ENCODE results near the gene BTNL2. TPM values are rescaled to one million over a fixed set of nuclear protein-coding genes. Genes with fewer than 3 reads are reported as not detected.

BTNL2 gene
- total RNA-seq, 1 donor from 2014 or later = not detected

DNA sequence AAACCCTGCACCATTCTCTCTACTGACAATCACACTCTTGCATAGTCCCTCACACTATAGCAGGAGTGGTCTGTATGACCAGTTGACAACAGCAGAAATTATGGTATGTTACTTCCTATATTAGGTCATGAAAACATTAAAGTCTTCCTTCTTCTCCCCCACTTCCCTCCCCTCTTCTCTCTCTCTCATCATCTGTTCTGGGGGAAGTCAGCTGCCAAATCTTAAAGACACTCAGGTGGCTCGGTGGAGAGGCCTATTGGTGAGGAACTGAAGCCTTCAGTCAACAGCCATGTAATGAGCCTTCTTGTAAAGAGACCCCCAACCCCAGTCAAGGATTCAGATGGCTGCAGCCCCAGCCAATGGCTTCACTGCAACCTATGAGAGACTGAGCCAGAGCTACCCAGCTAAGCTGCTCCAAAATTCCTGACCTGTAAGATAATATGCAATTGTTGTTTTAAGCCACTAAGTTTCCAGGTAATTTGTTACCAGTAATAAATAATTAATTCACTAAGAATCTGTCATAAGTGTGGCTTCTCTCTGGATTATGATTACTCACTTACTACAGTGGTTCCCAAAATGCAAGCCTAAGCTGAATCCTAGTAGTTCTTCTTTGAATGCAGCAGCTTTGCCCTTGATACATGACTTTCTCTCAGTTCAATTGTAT, 24.1 kb downstream of the BTNL2 start:
- Histone ChIP-seq H3K27ac (ENCODE audit: low read depth, low read length) (no peak overlapping the region), H3K4me1 (ENCODE audit: insufficient read depth, low read length) (no peaks in the 10 kb centered on the region), H3K4me2 (ENCODE audit: low read length) (no peak overlapping the region), H3K27me3 (ENCODE audit: insufficient read depth, low read length) (no peaks in the 10 kb centered on the region), H3K9ac (ENCODE audit: low read length) (no peak overlapping the region), H4K20me1 (ENCODE audit: insufficient read depth, low read length) (no peaks in the 10 kb centered on the region), H3K9me3 (ENCODE audit: insufficient read depth, low read depth, low read length) (no peaks in the 10 kb centered on the region), H3K79me2 (ENCODE audit: insufficient read depth, low read length) (no peaks in the 10 kb centered on the region), H2AFZ (ENCODE audit: low read depth, low read length) (no peak overlapping the region), H3K4me3 (ENCODE audit: insufficient read depth, low read depth, low read length) (no peak overlapping the region), H3K36me3 (ENCODE audit: insufficient read depth, low read length) (no peaks in the 10 kb centered on the region)
- no peak for FAIRE-seq
- no peak for TF ChIP-seq EZH2 (IDR thresholded peaks at IDR 0.05; ENCODE audit: insufficient read depth, low read length)
- TF ChIP-seq, protein P1, sequence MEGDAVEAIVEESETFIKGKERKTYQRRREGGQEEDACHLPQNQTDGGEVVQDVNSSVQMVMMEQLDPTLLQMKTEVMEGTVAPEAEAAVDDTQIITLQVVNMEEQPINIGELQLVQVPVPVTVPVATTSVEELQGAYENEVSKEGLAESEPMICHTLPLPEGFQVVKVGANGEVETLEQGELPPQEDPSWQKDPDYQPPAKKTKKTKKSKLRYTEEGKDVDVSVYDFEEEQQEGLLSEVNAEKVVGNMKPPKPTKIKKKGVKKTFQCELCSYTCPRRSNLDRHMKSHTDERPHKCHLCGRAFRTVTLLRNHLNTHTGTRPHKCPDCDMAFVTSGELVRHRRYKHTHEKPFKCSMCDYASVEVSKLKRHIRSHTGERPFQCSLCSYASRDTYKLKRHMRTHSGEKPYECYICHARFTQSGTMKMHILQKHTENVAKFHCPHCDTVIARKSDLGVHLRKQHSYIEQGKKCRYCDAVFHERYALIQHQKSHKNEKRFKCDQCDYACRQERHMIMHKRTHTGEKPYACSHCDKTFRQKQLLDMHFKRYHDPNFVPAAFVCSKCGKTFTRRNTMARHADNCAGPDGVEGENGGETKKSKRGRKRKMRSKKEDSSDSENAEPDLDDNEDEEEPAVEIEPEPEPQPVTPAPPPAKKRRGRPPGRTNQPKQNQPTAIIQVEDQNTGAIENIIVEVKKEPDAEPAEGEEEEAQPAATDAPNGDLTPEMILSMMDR (IDR thresholded peaks at IDR 0.05; ENCODE audit: insufficient read depth, low read depth, low read length) = no peak
- DNase-seq (ENCODE audit: low read depth) = no peak
- H3K9me3 Mint-ChIP-seq (ENCODE audit: unreplicated experiment) = no peaks in the 10 kb centered on the region
- no peak overlapping the region for H3K4me3 Mint-ChIP-seq (ENCODE audit: unreplicated experiment)
- H3K4me1 Mint-ChIP-seq (ENCODE audit: low read depth, unreplicated experiment) = no peaks in the 10 kb centered on the region
- H3K36me3 Mint-ChIP-seq (ENCODE audit: low read depth, unreplicated experiment) = peaks cover 1% of the 10 kb centered on the region
- no peak overlapping the region for H3K27ac Mint-ChIP-seq (ENCODE audit: unreplicated experiment)
- H3K27me3 Mint-ChIP-seq (ENCODE audit: low read depth, unreplicated experiment) = peaks cover 16% of the 10 kb centered on the region

DNA sequence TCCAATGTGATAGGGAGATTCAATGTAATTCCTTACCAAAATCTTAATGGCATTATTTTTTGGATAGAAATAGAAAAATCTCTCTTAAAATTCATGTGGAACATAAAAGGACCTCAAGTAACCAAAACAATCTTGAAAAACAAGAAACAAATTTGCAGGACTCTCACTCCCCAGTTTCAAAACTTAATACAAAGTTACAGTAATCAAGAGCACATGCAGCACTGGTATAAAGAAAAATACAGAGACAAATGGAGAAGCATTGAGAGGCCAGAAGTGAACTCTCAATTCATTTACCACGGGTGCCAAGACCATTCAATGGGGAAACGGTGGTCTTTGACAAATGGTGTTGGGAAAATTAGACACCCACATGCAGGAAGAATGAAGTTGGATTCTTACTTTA, 27.4 kb downstream of the BTNL2 start:
- Mint-ChIP-seq H3K4me3 (ENCODE audit: unreplicated experiment) (no peak overlapping the region), H3K27ac (ENCODE audit: unreplicated experiment) (no peak overlapping the region), H3K9me3 (ENCODE audit: unreplicated experiment) (no peaks in the 10 kb centered on the region), H3K27me3 (ENCODE audit: low read depth, unreplicated experiment) (peaks cover 11% of the 10 kb centered on the region), H3K4me1 (ENCODE audit: low read depth, unreplicated experiment) (no peaks in the 10 kb centered on the region), H3K36me3 (ENCODE audit: low read depth, unreplicated experiment) (no peaks in the 10 kb centered on the region)
- FAIRE-seq (no peak), DNase-seq (ENCODE audit: low read depth) (no peak)
- TF ChIP-seq, protein P1 (IDR thresholded peaks at IDR 0.05; ENCODE audit: insufficient read depth, low read depth, low read length) = no peak
- H3K4me2 ChIP-seq (ENCODE audit: low read length) = no peak overlapping the region
- no peak overlapping the region for H3K4me3 ChIP-seq (ENCODE audit: insufficient read depth, low read depth, low read length)
- no peaks in the 10 kb centered on the region for H3K79me2 ChIP-seq (ENCODE audit: insufficient read depth, low read length)
- no peak overlapping the region for H3K27ac ChIP-seq (ENCODE audit: low read depth, low read length)
- H3K27me3 ChIP-seq (ENCODE audit: insufficient read depth, low read length) = no peaks in the 10 kb centered on the region
- H4K20me1 ChIP-seq (ENCODE audit: insufficient read depth, low read length) = no peaks in the 10 kb centered on the region
- H3K9me3 ChIP-seq (ENCODE audit: insufficient read depth, low read depth, low read length) = no peaks in the 10 kb centered on the region
- no peaks in the 10 kb centered on the region for H3K36me3 ChIP-seq (ENCODE audit: insufficient read depth, low read length)
- no peak overlapping the region for H3K9ac ChIP-seq (ENCODE audit: low read length)
- H2AFZ ChIP-seq (ENCODE audit: low read depth, low read length) = no peak overlapping the region
- no peaks in the 10 kb centered on the region for H3K4me1 ChIP-seq (ENCODE audit: insufficient read depth, low read length)

DNA sequence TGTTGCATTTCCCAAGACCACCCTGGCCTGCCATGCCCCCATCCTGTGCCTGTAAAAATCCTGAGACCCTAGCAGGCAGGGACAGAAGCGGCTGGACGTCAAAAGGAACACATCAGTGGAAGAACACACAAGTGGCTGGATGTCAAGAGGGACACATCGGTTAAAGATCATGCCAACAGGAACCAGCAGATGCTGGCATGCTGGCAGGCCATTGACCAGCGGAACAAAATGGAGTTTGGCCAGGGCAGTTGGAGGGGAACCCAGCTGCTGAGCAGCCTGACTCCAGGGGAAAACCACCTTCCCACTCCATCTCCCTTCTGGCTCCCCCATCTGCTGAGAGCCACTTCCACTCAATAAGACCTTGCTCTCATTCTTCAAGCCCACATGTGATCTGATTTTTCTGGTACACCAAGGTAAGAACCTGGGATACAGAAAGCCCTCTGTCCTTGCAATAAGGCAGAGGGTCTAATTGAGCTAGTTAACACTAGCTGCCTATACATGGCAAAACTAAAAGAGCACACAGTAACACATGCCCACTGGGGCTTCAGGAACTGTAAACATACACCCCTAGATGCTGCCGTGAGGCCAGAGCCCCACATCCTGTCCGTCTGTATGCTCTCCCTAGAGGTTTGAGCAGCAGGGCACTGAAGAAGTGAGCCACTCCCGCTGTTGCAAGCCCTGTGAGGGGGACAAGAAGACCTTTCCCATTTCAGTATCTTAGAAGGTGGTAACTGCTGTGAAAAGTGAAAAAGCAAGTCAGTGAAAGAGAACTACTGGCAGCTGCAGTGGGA, 31.0 kb downstream of the BTNL2 start:
- Histone ChIP-seq H3K27me3 (ENCODE audit: insufficient read depth, low read length) (no peaks in the 10 kb centered on the region), H3K79me2 (ENCODE audit: insufficient read depth, low read length) (no peaks in the 10 kb centered on the region), H4K20me1 (ENCODE audit: insufficient read depth, low read length) (no peaks in the 10 kb centered on the region), H3K9me3 (ENCODE audit: insufficient read depth, low read depth, low read length) (no peaks in the 10 kb centered on the region), H3K4me2 (ENCODE audit: low read length) (no peak overlapping the region), H3K27ac (ENCODE audit: low read depth, low read length) (no peak overlapping the region), H3K4me1 (ENCODE audit: insufficient read depth, low read length) (peaks cover 7% of the 10 kb centered on the region), H2AFZ (ENCODE audit: low read depth, low read length) (no peak overlapping the region), H3K4me3 (ENCODE audit: insufficient read depth, low read depth, low read length) (no peak overlapping the region), H3K36me3 (ENCODE audit: insufficient read depth, low read length) (no peaks in the 10 kb centered on the region), H3K9ac (ENCODE audit: low read length) (no peak overlapping the region)
- Mint-ChIP-seq H3K27me3 (ENCODE audit: low read depth, unreplicated experiment) (no peaks in the 10 kb centered on the region), H3K36me3 (ENCODE audit: low read depth, unreplicated experiment) (no peaks in the 10 kb centered on the region), H3K9me3 (ENCODE audit: unreplicated experiment) (peaks cover 3% of the 10 kb centered on the region), H3K4me3 (ENCODE audit: unreplicated experiment) (no peak overlapping the region), H3K27ac (ENCODE audit: unreplicated experiment) (no peak overlapping the region), H3K4me1 (ENCODE audit: low read depth, unreplicated experiment) (peaks cover 2% of the 10 kb centered on the region)
- no peak for TF ChIP-seq EZH2 (IDR thresholded peaks at IDR 0.05; ENCODE audit: insufficient read depth, low read length)
- TF ChIP-seq, protein P1 (IDR thresholded peaks at IDR 0.05; ENCODE audit: insufficient read depth, low read depth, low read length) = no peak
- DNase-seq (ENCODE audit: low read depth) (no peak), FAIRE-seq (no peak)
